ENCODE measurements around the gene CELA1. TPM values are rescaled to one million over a fixed set of nuclear protein-coding genes. Genes with fewer than 3 reads are reported as not detected.

The CELA1 gene
- polyA plus RNA-seq, 1 donor from 2014 or later: not detected

GRCh38 chr12:51388069-51388799 is 41.8 kb upstream of the CELA1 start:
- Histone ChIP-seq H3K79me2 (replicated peaks; ENCODE audit: insufficient read depth, low read length) (no peaks in the 10 kb centered on the region), H3K9me2 (ENCODE audit: insufficient read depth, low read length) (no peaks in the 10 kb centered on the region), H3K9me3 (ENCODE audit: low read length) (no peaks in the 10 kb centered on the region), H3K27me3 (ENCODE audit: insufficient read depth, low read depth, low read length) (peaks cover 40% of the 10 kb centered on the region), H2AFZ (ENCODE audit: low read depth, low read length) (no peak overlapping the region), H3K27ac (ENCODE audit: low read length) (no peak overlapping the region), H3K4me2 (ENCODE audit: low read length) (no peak overlapping the region), H3K36me3 (ENCODE audit: insufficient read depth, low read length) (no peaks in the 10 kb centered on the region), H4K20me1 (ENCODE audit: insufficient read depth) (no peaks in the 10 kb centered on the region), H3F3A (ENCODE audit: insufficient read depth, low read length, poor library complexity, severe bottlenecking) (no peaks in the 10 kb centered on the region), H3K4me3 (ENCODE audit: low read length) (no peak overlapping the region), H3K9ac (ENCODE audit: low read length) (no peak overlapping the region)
- TF ChIP-seq RAD21 (conservative IDR thresholded peaks at IDR 0.05): no peak
- TF ChIP-seq POLR2AphosphoS5 (IDR thresholded peaks at IDR 0.05): no peak
- no peak for TF ChIP-seq TAF1 (IDR thresholded peaks at IDR 0.05; ENCODE audit: low read depth)
- TF ChIP-seq MXI1 (conservative IDR thresholded peaks at IDR 0.05; ENCODE audit: poor library complexity, severe bottlenecking): no peak
- no peak for TF ChIP-seq REST (IDR thresholded peaks at IDR 0.05; ENCODE audit: borderline replicate concordance)
- TF ChIP-seq EZH2 (IDR thresholded peaks at IDR 0.05; ENCODE audit: borderline replicate concordance, insufficient read depth, low read length, poor library complexity, severe bottlenecking): no peak
- no peak for TF ChIP-seq EP300 (conservative IDR thresholded peaks at IDR 0.05; ENCODE audit: poor library complexity, severe bottlenecking)
- no peak for TF ChIP-seq SMC3 (conservative IDR thresholded peaks at IDR 0.05; ENCODE audit: poor library complexity)
- TF ChIP-seq CTCF (IDR thresholded peaks at IDR 0.05; ENCODE audit: poor library complexity, severe bottlenecking): no peak

- Histone ChIP-seq H3K27me3 (ENCODE audit: insufficient read depth, low read depth, low read length) (peaks cover 21% of the 10 kb centered on the region), H3K9me3 (ENCODE audit: low read length) (no peaks in the 10 kb centered on the region), H2AFZ (ENCODE audit: low read depth, low read length) (no peak overlapping the region), H3K9me2 (ENCODE audit: insufficient read depth, low read length) (no peaks in the 10 kb centered on the region), H4K20me1 (ENCODE audit: insufficient read depth) (no peaks in the 10 kb centered on the region), H3K9ac (ENCODE audit: low read length) (no peak overlapping the region), H3F3A (ENCODE audit: insufficient read depth, low read length, poor library complexity, severe bottlenecking) (no peaks in the 10 kb centered on the region), H3K36me3 (ENCODE audit: insufficient read depth, low read length) (no peaks in the 10 kb centered on the region), H3K4me2 (ENCODE audit: low read length) (no peak overlapping the region), H3K27ac (ENCODE audit: low read length) (no peak overlapping the region), H3K79me2 (replicated peaks; ENCODE audit: insufficient read depth, low read length) (no peaks in the 10 kb centered on the region), H3K4me3 (ENCODE audit: low read length) (no peak overlapping the region)
- no peak for TF ChIP-seq MXI1 (conservative IDR thresholded peaks at IDR 0.05; ENCODE audit: poor library complexity, severe bottlenecking)
- no peak for TF ChIP-seq RAD21 (conservative IDR thresholded peaks at IDR 0.05)
- no peak for TF ChIP-seq TAF1 (IDR thresholded peaks at IDR 0.05; ENCODE audit: low read depth)
- no peak for TF ChIP-seq EZH2 (IDR thresholded peaks at IDR 0.05; ENCODE audit: borderline replicate concordance, insufficient read depth, low read length, poor library complexity, severe bottlenecking)
- no peak for TF ChIP-seq CTCF (IDR thresholded peaks at IDR 0.05; ENCODE audit: poor library complexity, severe bottlenecking)
- TF ChIP-seq POLR2AphosphoS5 (IDR thresholded peaks at IDR 0.05): no peak
- no peak for TF ChIP-seq EP300 (conservative IDR thresholded peaks at IDR 0.05; ENCODE audit: poor library complexity, severe bottlenecking)
- no peak for TF ChIP-seq SMC3 (conservative IDR thresholded peaks at IDR 0.05; ENCODE audit: poor library complexity)
- TF ChIP-seq REST (IDR thresholded peaks at IDR 0.05; ENCODE audit: borderline replicate concordance): no peak
These were observed 39.9 kb upstream of the CELA1 start for GRCh38 chr12:51386351-51386750.
